Esophagus muscularis mucosa (tissue), 4 donors: ENCODE results near the gene MYO15B.

Experiments
- EP300 ChIP-seq: sonication (generic); formaldehyde crosslinking; IDR thresholded peaks from one replicate; pipeline ENCODE4 v1.6.1; 2017; ENCODE audit warnings: antibody characterized with exemption
- POLR2A ChIP-seq: fragments of 450-650 bp; IDR thresholded peaks from one replicate; pipeline ENCODE4 v1.6.1; 2017; ENCODE audit warnings: antibody characterized with exemption, moderate library complexity, mild to moderate bottlenecking, low read depth
- POLR2AphosphoS5 ChIP-seq, 2 donors: sonication (generic); formaldehyde crosslinking; IDR thresholded peaks; one replicate each; pipeline ENCODE4 v1.6.1; 2017; ENCODE audit warnings: antibody characterized with exemption in 2 of 2
- TF ChIP-seq, protein P1 (sequence below), 3 experiments: fragments of 200-600 bp in 2 of 3; fragments of 450-650 bp in 1 of 3; sonication (generic) in 2 of 3; IDR thresholded peaks; one replicate each; pipeline ENCODE4 v1.5.1; 2017 to 2019; ENCODE audit warnings: antibody characterized with exemption in 3 of 3, mild to moderate bottlenecking in 2 of 3, moderate library complexity in 1 of 3

- TF ChIP-seq POLR2A (no peak), POLR2AphosphoS5 (IDR thresholded peaks at IDR 0.05) (no peak), EP300 (no peak)
- TF ChIP-seq, protein P1, sequence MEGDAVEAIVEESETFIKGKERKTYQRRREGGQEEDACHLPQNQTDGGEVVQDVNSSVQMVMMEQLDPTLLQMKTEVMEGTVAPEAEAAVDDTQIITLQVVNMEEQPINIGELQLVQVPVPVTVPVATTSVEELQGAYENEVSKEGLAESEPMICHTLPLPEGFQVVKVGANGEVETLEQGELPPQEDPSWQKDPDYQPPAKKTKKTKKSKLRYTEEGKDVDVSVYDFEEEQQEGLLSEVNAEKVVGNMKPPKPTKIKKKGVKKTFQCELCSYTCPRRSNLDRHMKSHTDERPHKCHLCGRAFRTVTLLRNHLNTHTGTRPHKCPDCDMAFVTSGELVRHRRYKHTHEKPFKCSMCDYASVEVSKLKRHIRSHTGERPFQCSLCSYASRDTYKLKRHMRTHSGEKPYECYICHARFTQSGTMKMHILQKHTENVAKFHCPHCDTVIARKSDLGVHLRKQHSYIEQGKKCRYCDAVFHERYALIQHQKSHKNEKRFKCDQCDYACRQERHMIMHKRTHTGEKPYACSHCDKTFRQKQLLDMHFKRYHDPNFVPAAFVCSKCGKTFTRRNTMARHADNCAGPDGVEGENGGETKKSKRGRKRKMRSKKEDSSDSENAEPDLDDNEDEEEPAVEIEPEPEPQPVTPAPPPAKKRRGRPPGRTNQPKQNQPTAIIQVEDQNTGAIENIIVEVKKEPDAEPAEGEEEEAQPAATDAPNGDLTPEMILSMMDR (IDR thresholded peaks at IDR 0.05) = no peak
Observed at GRCh38 chr17:75539967-75540729, 47.5 kb upstream of the MYO15B start.
